Left lobe of liver (tissue), 2 donors: Measurements from ENCODE around the gene MSRB3. TPM values are rescaled to one million over a fixed set of nuclear protein-coding genes. Genes with fewer than 3 reads are reported as not detected.

Experiments
- ATAC-seq: fragments of 200-7000 bp; cut with Tn5 transposase; one replicate; pipeline ENCODE4 v1.9.1; 2020; ENCODE audit warnings: mild to moderate bottlenecking, moderate library complexity
- DNase-seq: peaks from one replicate; pipeline ENCODE4 v3.0.0-alpha.2; 2020; ENCODE audit warnings: low spot score
- total RNA-seq: library from RNA; stranded (reverse); gene quantifications from one replicate; pipeline ENCODE4 v1.2.1, GENCODE V29; 2021
- donor health status: DM: no; HTN: no; CAD: no; lungs with moderate emphysema.
- donor health status: DM: no; HTN: yes; CAD: no.

The MSRB3 gene
- total RNA-seq, 1 donor from 2014 or later: 1.6 TPM

DNA sequence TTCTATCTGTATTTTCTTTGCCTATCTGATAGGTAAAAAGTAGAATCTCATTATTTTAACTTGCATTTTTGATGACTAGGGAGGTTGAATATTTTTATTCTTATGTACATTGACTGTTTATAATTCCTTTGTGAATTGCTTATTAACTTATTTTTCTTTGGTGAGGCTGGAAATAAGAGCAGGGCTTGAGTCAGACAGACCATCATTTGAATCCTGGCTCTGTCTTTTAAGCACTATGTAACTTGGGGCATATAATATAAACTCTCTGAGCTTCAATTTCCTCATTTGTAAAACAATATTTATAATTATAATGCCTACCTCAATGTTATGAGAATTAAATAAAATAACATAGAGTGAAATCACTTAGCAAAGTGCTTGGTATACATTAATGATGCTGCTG lies 108.9 kb downstream of the MSRB3 start:
- ATAC-seq: no peak
- DNase-seq: no peak

DNA sequence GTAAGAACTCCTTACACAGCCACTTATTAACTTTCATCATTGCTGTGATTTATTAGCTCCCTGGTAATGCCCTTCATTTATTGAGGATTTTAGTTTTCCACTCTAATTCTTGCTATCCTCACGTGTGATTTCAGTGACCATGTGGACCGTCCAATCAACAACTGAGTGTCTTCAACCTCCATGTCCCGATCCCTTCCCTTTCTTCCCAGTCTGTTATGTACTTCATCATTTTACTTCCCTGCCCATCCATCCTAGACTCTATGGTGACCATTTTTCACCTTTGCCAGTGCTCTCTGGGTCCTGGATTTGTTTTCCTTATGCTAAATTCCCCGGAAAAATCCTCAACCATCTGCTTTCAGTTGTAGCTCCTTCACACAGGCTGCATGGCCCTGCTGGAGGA lies 111.0 kb downstream of the MSRB3 start:
- ATAC-seq (no peak), DNase-seq (no peak)

DNA sequence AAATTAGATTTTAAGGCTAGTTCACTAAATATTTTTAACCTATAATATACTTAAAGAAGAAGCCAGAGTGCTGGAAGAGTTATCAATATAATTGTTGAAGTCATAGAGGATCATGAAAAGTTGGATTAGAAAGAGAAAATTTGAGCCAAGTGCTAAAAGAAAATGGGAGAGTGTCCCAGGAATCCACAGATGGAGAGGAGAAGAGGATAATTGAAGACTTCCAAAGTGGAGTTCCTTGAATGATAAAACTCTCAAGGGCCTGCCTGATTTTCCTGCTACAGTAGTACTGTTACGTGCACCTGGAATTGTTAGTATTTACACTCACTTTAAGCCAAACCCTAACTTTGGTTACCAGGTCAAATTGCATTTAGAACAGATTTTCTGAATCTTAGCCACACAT lies 113.2 kb downstream of the MSRB3 start:
- DNase-seq (no peak), ATAC-seq (no peak)

DNA sequence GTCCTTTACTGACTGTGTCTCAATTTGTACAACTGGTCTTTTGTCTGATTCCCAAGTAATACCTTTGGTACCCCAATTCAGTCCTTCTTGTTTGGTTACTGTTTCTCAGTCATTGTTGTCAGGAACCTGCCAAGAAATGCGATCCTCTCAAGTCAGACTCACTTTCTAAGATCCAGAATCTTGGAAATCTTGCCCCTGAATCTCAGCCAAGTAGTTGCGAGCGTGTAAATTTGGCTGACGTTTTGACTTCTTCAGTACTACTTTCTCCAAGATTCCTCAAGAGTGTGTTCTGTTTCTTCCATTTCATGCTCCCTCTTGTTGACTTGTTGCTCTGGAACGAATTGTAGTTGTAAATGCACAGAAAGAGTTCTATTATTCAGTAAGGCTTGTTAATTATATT lies 114.0 kb downstream of the MSRB3 start:
- DNase-seq (no peak), ATAC-seq (no peak)

DNA sequence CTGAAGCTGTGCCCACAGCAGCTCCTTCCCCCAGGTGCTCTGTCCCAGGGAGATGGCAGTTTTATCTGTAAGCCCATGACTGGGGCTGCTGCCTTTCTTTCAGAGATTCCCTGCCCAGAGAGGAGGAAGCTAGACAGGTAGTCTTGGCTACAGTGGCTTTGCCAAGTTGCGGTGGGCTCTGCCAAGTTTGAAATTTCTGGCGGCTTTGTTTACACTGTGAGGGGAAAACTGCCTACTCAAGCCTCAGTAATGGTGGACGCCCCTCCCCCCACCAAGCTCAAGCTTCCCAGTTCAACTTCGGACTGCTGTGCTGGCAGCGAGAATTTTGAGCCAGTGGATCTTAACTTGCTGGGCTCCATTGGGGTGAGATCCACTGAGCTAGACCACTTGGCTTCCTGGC lies 124.7 kb downstream of the MSRB3 start:
- no peak for DNase-seq
- ATAC-seq: no peak

DNA sequence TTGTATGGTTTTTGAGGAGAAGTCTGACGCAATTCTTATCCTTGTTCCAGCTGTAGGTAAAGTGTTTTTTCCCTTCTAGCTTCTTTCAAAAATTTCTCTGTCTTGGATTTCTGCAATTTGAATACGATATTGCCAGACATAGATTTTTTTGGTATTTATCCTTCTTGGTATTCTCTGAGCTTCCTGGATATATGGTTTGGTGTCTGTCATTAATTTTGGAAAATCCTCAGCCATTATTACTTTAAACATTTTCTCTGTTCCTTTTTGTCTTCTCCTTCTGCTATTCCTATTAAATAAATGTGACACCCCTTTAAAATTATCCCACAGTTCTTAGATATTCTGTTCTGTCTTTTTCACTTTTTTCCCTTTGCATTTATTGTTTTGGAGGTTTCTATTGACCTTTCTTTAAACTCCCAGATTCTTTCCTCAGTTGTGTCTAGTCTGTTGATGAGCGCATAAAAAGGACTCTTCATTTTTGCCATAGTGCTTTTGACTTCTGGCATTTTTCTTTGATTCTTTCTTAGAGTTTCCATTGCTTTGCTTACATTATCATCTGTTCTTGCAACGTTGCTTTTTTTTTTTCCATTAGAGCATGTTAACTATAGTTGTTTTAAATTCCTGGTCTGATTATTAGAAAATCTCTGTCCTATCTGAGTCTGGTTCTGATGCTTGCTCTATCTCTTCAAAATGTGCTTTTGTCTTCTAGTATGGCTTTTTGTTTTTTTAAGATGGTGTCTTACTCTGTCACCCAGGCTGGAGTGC lies 129.1 kb downstream of the MSRB3 start:
- DNase-seq (no peak), ATAC-seq (no peak)

DNA sequence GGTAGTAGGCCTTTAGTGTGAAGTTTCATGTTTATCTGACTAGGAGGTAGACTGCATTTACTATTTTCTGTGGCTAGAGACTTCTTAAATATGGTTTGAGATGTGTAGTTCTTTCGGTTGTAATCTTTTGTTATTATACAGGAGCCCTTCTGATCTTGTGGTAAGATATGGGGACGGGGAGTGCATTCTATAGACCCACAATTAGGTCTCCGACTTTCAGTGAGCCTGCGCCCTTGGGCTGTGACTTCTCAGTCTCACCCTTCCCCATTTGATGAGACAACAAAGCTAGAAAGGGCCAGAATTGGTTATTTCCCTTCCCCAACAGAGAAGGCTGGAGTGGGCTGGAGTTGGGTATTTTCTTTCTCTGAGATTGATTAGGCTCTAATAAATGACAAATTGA lies 130.0 kb downstream of the MSRB3 start:
- no peak for DNase-seq
- ATAC-seq: no peak

DNA sequence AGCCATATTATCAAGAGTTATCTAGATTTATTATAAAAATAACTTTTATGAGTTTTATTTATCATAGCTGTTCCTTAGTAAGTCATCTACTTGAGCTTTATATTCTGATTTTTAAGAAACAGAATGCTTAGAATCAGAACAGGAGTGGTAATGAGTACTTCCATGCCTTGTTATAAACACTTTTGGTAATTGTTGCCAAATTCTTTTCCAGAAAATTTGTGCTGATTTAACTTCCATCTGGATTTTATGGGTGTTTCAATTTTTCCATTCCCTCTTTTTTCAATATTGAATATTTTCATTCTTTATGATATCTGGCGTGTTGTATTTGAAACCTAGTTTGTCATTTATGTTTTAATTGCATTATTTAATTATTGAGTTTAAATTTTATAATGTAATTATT lies 131.2 kb downstream of the MSRB3 start:
- no peak for DNase-seq

DNA sequence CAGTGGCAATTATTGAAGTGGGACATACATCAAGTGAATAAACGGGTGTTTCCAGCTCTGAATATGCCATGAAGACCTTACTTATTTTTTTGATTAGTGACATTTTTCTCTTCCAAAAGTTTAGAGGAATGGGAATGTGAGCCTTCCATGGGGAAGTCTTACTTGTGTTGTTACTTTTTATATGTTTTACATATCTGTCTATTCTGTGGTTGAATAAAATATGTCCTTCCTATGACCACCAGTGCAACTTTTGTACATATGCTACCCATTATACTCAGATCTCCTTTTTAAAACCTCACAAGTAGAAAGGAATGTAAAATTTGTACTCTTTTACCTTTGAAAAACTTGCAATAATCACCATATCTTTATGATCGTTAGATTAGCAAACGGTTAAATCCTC lies 132.7 kb downstream of the MSRB3 start:
- DNase-seq (no peak), ATAC-seq (no peak)

More for the DNA sequence above, 131.2 kb downstream of the MSRB3 start:
- no peak for ATAC-seq

DNA sequence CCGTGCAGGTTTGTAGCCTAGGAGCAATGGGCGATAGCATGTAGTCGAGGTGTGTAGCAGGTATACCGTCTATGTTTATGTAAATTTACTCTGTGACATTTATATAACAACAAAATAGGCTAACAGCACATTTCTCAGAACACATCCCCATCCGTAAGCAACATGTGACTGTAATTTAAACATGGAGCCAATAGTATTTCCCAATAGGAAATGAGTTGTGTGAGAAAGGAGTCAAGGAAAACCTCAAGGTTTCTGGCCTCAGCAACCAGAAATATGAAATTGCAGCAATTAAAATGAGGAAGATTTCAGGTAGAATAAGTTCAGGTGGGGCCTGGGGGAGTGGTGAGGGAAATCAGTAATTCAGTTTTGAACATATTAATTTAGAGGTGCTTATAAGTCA lies 136.0 kb downstream of the MSRB3 start:
- ATAC-seq (no peak), DNase-seq (no peak)

DNA sequence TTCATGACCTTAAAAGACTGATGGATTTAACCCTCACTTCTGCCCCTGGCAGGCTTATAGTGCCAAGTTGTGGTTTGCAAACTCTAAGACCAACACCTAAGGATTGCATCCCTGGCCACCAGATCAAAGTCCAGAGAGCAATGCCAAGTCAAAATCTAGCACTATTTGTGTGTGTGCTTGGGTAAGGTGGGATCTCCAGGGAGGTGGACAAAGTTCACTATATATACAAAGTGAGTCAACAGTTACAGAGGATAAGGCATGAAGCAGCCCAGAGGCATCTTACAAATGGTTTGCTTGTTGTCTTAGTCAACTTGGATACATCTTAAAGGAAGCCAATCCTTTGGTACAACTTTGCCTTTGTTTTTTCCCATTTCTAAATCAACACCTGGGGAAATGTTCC lies 137.3 kb downstream of the MSRB3 start:
- ATAC-seq: peak; percentile 50

DNA sequence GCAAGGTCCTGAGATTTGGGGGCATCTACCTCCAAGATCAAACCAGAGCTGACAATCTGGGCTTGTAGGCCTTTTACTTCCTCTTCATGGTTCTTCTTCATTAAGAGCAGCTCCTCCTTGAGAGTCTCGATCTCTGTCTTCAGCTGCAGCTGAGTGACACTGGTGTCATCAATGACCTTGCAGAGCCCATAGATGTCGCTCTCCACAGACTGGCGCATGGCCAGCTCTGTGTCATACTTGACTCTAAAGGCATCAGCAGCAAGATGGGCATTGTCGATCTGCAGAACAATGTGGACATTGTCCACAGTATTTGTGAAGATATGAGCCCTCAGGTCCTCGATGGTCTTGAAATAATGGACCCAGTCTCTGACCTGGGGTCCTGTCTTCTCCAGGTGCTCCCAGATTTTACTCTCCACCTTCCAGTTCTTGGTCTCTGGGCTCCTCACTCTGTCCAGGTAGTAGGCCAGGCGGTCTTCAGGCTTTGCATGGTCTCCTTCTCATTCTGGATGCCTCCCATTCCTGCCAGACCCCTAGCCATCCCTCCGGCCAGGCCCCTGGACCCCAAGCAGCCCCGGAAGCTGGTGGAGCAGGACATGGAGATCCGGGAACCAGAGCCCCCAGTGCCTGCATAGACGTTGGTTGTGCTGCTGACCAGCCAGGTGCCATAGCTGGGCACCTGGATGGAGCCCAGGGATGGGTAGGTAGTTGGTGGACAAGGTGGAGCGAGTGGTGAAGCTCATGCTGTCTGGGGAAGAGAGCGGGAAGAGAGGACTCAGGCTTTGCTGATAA lies 141.0 kb downstream of the MSRB3 start:
- ATAC-seq (no peak), DNase-seq (no peak)

More for the DNA sequence above, 137.3 kb downstream of the MSRB3 start:
- DNase-seq: no peak

DNA sequence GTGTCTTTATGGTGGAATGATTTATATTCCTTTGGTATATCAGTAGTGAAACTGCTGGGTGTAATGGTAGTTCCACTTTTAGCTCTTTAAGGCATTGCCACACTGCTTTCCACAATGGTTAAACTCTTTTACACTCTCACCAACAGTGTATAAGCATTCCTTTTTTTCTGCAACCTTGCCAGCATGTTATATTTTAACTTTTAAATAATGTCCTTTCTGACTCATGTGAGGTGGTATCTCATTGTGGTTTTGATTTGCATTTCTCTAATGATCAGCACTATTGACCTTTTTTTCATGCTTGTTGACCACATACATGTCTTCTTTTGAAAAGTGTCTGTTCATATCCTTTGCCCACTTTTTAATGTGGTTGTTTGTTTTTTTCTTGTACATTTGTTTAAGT lies 142.5 kb downstream of the MSRB3 start:
- no peak for ATAC-seq
- no peak for DNase-seq

DNA sequence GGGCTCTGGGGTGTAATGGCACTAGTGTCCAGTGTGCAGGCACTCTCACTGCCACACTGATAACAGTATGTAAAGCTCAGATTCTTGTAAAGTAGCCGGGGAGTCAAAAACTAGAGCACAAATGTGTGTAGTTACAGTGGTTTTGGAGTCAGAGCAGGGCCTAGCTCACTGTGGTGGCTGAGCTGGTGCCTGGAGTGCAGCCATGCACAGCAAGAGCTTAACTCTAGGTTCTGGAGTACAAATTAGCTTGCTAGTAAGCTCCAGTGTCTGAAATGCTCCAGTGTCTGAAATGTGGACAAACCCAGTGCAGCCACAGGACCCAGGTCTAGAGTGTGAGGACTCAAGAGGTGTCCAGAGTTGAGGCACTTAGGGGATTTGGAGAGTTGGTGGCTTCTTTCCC lies 149.2 kb downstream of the MSRB3 start:
- no peak for ATAC-seq
- no peak for DNase-seq

DNA sequence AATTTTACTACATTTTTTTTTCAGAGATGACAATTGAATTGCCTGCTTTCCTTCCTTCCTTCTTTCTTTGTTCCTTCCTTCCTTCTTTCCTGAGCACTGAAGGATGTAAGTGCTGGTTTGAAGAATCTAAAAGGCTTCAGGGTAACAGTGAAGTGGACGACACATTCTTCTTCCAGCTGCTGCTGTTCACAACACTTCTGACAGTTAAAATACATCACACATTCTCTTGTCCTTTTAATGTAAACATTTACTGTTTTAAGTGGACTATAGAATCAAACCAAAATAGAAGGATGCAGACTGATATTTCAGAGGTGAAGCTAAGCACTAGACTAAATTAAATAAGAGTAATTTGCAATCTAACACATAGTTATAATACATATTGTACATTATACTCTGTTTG lies 151.5 kb downstream of the MSRB3 start:
- ATAC-seq: no peak
- no peak for DNase-seq

DNA sequence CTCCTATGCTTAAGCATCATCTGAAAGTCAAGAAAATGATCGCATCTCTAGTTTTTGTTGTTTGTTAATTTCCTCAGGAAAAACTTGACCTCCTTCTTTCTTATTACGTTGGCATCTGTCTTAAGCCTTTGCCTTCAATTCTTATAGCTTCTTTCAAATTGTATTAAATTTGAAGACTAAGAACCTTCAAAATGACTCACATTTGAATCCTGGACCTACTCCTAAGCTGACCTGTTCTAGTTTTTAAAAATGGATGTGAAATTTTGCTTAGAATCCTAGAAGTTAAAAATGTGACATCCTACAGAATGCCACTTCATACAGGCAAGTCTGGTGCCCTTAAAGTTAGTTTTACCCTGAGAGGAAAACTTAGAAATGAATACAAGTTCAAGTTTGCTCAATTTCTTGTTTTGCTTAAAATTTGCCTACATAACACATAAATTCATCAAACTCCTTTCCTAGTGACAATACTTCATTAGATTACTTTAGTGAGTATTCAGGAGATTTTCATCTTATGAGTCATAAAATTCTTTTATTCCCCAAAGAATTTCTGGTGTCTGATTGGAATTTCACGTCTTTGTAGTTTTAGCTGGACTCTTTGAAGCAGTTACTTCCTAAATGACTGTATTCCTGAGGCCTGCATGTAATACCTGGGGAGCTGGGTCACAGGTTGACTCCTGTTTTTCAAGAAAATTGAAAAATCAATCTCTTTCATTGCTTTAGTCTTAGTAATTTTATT lies 152.3 kb downstream of the MSRB3 start:
- ATAC-seq (no peak), DNase-seq (no peak)

DNA sequence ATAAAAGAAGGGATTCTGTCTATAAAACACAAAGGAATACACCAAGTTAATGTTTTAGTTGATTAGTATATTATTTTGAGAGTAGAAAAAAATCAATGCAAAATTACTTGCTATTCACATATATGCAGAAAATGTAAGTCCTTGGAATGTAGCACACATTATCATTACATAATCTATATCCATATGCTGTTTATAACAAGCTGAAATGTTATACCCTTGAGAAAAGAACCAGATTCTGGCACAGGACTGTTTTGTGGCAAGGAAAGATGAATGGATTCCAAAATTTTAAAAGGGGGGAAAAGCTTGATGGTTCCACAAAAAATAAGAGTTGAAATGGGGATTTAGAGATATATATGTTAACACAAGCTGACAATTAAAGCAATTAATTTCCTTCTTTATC lies 153.6 kb downstream of the MSRB3 start:
- ATAC-seq: no peak
- DNase-seq: no peak

DNA sequence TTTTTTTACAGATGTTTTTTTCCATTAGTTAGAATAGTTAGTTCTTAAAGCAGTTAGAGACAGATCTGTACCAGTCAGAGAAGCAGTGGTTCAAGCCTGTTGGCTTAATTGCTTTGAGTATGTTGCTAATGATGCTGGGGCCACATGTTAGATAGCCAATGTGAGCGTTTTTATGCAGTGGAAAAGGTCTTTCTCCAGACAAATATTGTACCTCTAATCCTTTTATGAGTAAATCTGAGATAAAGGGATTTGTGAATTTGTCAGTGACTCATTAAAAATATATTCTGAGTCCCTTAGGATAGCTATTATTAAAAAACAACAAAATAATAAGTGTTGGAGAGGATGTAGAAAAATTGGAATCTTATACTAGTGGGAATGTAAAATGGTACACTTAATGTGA lies 154.2 kb downstream of the MSRB3 start:
- ATAC-seq: no peak

DNA sequence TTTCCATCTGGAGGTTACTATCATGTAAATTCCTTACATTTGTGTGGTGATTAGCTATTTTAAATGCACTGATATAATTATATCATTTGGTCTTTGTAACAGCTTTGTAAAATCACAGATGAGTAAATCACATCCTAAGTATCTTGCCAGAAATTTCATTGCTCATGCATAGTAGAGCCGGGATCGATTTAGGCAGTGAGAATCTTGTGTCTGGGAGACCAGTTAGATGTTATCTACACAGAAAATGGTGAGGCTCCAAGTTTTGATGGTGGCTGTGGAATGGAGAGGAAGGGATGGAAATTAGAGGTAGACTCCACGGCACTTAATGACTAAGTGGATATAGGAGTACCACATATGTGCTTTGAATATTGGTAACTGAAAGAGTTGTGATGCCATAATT lies 156.3 kb downstream of the MSRB3 start:
- ATAC-seq: no peak
- DNase-seq: no peak

More for the DNA sequence above, 154.2 kb downstream of the MSRB3 start:
- no peak for DNase-seq

DNA sequence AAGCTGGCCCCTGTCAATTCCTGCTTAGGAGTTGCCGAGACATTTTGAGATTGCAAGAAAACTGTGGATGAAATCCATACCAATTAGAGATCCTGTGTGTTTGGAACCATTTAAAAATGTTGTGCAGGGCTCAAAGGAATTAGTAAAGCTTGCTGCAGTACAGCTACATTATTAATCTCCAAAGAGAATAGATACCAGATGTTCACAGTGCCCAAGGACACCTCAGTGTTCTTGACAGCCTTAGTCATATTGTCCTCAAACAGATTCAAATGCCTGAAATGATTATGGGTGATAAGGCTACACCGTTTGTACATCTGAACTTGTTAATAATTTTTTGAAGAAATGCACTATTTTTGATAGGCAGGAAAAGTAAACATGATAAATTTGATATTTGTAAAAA lies 164.6 kb downstream of the MSRB3 start:
- no peak for ATAC-seq
- DNase-seq: no peak

DNA sequence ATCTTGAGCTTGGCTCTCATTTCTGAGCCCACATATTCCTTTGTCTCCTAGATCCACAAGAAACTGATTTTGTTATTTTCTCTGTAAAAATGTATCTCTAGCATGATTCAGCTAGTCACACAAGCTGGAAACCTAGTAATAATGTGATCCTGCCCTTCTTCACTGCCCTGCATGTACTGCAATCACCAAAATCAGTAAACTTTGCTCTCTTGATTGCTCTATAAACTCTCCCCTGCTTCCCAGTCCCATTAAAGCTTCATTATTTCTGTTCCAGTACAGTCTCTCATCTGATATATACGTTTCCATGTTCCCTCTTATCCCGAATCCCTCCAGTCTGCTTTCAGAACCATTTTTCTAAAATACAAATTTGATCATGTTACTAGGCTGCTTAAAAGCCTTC lies 166.5 kb downstream of the MSRB3 start:
- DNase-seq (no peak), ATAC-seq (peak; percentile 37)

DNA sequence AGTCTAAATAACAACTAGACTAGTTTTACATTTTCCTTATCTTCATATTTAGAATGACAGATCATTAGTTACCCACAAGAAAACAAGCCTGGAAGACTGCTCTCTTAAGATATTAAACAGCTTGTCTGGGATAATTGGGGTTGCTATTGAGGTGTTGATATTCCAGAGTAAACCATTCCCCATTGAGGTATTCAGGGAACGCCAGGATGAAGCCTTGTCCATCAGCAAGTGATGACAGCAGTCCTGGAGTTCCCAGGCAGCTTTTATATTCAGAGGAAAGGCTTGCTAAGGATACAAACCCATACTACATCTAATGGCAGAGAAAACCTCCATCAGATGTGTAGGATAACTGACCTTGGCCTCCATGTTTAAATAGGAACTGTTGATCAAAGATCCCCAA lies 168.4 kb downstream of the MSRB3 start:
- no peak for DNase-seq

More for the DNA sequence above, 168.4 kb downstream of the MSRB3 start:
- ATAC-seq: no peak
